HG03342 (cell line): ENCODE measurements around the gene KRABD2.
"Not testable (repeated sequence)": the region's sequence is repeated elsewhere in the genome, so short reads cannot be mapped to it uniquely, and the experiment has no call there.

ENCODE experiments used
- ATAC-seq: cut with Tn5 transposase; IDR thresholded peaks from one replicate; pipeline ENCODE4 v1.9.1; 2021; ENCODE audit warnings: mild to moderate bottlenecking, moderate library complexity; ENCODE audit not compliant: unreplicated experiment

Gene KRABD2

DNA sequence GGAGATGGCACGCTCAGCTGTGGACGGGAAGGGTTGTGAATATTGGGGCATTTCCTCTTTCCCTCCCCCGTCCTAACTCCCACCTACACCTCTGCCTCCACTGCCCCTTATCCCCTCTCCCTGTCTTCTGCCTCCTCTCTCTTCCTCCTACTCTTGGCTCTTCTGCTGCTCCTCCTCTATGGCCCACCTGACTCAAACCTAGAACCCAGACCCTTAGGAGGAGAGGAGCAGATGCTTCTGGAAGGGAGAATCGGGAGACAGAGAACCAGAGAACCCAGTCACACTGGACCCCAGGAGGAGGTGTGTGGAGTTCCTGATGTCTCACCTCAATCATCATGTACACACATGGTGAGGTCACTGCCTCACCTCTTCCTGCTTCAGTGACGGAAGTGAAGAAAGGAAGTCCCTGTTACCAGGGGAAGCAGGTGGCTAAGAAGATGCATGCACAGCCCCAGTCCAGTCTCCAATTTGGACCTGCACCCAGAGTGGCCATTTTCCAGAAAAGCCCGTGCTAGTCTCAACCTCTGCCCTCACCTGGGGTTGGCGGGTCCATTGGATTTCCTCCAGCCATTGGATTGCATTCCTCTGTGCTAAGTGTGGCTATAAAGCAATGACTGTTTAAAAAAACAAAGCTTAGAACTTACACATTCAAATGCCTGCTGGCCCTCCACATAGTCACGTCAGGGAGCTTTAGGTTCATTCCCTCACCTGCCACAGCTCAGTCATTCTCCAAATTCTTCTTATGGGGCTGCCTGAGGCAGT is 17.1 kb upstream of the KRABD2 start:
- ATAC-seq, result no peak

DNA sequence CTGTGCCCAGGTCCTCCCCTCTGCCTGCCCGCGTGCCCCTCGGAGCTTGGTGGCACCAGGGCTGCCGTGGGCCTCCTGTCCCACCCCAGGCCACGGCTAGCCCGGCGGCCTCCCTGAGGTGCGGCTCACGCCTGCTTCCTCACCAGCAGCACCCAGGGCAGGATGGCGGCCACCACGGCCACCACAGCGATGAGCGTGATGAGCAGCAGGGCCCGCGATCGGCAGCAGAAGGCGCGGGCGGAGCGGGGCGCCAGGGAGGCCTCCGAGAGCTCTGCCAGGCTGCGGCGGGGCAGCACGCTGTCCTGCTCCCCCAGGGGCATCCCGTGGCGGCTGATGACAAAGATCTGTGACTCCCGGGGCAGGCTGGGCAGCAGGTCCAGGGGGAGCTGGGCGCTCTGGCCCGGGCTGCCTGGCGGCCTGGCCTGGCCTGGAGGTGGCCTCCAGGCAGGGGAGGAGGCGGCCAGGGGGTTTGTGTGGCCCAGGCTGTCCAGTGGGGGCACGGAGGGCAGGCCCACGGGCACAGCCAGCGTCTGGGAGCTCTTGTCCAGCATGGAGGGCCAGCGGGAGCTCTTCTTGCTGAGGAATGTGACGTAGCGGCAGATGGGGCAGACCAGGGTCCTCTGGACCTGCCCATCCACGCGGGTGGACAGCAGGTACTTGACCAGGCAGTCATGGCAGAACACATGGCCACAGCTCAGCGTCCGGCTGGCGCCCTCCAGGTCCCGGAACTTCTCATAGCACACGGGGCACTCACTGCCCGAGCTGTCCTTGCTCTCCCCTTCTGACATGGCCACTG is 16.4 kb upstream of the KRABD2 start:
- ATAC-seq, result no peak

DNA sequence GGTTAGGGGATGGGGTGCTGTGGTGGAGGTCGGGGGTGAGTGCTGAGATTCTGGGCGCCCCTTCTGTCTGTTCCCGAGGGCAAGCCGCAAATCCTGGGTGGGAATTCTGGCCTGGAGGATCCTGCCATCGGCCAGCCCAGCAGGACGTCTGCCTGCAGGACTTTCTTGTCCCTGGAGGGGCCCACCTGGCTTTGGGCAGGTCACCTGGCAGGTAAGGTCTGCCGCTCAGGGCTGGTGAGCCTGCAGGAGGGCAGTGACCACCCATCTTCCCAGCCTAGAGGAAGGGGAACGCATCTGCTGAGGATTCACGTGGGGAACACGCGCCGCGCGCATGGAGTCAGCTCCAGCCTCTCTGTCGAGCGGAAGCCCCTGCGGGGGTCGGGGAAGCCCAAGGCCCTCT is 15.8 kb upstream of the KRABD2 start:
- no peak for ATAC-seq

DNA sequence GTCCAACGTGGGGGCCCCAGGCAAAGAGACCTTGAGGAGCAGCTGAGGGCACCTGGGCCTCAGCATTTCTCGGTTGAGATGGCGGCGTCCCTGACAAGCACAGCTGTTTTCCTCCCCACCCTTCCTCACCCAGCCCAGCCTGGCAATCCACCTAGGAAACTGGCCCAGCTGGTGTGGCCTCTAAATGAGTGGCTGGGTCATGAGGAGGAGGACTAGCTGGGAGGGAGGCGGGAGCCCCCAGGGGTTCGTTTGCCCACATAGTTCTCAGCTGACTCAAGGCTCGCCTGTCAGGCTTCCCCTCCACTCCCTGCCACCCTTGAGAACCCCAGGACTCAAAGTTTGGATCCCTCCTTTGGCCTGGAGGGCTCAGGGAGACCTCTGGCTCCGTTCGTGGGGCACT is 15.2 kb upstream of the KRABD2 start:
- ATAC-seq, result no peak

DNA sequence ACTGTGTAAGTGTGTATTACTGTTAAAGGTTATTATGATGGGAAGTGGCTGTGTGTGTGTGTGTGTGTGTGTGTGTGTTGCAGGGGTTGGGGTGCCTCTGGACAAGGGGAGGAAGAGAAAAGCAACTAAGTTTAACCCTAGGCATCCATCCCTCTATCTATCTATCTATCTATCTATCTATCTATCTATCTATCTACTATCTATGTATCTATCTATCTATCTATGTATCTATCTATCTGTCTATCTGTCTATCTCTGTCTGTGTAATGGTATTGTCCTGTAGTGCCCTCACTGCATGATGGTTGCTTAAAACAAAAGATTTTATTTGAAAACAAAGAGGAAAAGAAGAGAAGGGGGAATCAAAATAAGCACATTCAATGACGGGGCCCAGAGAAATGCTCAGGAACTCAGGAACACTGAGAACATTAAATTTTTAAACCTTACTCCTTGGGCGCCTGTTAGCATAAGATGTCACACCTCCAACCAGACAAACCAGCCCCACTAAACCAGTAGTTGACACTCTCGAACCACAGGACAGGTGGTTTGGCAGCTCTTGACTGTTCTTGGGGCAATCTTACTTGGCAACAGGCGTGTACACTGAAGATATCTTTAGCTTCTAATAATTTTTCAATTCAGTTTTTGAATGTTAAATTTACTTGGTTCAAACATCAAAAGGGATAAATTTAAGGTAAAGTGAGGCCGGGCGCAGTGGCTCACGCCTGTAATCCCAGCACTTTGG is 11.6 kb upstream of the KRABD2 start:
- ATAC-seq, result no peak

DNA sequence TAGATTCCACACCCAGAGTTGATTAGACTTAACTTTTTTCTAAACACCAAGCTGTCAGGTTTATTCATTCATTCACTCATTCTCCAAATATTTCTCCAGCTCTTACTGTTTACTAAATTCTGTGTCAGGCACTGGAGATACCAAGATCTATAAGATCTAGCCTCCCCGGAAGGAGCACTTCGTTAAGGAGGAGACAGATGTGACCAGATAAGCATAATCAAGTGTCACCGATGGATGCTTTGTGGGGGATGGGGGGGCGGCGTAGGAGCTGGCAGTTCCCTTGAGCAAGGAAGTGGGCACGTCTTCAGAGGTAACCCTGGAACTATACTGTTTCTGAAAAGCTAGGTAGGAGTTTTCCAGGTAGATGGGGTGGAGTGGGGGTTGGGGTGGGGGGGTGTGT is 10.3 kb upstream of the KRABD2 start:
- ATAC-seq, result no peak

DNA sequence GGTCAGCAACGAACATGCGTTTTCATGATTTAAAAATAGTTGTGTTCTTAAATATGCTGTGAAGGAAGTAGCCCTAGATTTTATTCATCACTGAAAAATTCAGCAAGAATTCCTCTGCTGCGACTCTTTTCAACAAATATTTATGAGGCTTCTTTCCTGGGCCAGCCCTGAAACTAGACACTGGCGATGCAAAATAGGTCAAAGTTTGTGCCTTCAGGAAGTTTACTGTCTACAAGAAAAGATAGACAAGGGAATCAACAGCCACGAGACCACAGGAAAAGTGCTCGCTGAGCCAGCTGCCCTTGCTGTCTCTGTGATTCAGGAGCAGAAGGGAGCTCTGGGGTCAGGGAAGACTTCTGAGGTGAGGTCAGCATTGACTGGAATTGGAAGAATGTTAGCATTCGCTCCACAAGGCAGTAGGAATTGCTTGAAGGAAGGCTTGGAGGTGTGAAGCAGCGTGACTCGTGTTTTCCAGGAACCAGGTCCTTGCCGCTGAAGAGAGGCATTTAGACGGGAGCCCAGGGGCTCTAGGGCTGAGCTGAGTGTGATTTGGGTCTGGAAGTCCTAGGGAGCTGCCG is 8.4 kb upstream of the KRABD2 start:
- ATAC-seq, result no peak

DNA sequence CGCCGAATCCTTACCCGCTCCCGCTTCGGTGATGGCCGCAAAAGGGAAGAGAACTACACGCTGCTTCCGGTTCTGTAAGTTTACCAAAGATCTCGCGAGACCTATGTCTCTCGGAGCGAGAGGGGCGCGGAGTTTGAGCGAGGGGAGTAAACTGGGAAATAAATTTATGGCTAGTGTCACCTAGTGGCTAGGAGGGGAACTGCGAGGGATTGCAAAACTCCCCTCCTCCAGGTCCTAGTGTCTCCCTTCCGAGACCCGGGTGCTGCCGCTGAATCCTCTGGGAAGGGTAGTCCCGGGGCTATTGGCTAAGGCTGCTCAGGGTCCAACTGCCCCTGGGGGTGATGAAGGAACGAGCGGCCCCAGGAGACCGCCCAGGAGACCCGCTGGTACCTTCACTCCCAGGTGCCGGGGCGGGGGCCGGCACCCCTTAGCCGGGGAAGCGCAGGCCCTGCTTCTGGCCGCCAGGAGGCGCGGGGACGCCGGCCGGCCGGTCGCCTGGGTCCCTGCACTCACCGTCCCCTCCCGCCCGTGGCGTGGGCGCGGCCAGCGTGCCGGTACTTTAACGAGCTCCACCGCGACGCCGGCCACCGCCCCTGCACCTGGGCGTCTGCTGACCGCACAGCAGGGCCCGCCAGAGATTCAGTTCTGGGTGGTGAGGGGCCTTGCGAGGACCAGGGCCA is 6.8 kb upstream of the KRABD2 start, which contains the start of gene RPL26:
Gene RPL26 (minus strand): TSS at position 51 of the 680 bp plus-strand sequence. CDS start 883 bp downstream, outside the sequence.
- peak; percentile 77 for ATAC-seq

DNA sequence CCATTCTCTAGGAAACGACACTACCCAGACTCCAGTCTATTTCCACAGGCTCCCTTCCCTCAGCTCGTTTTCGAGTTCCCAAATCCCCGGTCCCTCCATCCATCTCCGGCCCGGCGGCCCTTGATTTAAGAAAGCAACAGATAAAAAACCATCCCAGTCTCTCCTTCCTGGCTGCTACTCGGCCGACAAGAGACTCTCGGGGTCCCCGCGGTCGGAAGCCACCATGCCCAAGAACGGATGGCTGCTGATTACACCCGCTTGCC is 6.3 kb upstream of the KRABD2 start:
- ATAC-seq, result no peak

DNA sequence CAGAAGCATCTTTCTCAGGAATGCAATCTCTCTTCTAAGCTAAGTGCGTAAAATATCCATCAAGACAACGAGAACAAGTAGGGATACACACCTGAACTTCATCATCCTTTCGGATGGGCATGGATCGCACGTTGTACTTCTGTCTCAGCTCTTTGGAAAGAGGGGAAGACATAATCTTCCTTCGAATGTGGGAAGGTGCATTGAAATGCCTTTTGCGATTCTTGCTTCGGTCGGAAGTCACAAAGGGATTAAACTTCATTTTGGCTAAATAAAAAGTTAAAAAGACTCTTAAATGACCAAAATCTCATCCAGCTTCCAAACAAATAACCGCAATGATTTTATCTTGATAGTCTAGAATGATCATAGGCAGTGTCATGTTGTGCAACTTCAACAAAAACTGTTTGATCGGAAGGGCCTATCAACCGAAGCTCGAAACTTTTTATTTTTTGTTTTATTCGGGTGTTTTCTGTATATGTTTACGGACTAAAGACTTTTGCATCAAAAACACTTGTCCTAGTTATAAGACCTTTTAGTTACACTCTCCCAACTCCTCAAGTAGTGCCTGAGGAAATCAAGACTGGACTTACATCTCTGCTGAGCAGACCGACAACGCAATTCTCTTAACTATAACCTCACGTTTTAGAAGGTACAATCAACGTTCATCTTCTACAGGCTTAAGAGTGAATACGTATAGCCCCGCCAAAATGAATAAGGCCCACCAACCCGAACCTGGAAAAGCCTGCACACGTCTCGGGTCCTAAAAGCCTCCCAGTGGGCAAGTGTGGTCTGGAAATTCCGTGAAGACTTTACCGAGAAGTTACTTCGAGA is 5.8 kb upstream of the KRABD2 start:
- ATAC-seq, result no peak

DNA sequence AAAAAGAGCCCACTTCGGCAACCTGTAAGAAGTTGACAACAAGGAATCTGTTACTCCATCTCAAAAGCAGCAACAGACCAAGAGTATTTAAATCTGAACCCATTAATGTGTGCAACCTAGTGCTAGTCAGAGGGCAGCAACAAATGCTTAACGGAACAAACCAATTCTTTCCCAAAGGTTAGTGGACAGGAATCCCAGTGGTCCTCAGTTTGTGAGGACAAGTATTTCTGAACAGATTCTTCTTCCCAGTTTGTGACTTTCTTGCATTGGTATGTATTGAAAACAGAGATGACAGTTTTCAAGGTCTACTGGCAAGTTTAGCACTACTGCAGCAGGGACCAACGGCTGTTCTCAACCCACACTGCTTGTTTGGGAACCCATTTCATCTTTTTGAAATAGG is 3.5 kb upstream of the KRABD2 start:
- no peak for ATAC-seq

DNA sequence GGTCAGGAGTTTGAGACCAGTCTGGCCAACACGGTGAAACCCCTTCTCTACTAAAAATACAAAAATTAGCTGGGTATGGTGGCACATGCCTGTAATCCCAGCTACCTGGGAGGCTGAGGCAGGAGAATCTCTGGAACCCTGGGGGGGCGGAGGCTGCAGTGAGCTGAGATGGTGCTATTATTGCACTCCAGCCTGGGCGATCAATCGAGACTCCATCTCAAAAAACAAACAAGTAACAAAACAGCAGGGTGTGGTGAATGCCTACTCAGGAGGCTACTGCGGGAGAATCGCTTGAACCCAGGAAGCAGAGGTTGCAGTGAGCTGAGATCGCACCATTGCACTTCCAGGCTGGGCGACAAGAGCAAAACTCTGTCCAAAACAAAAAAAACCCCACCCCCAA is 1.6 kb upstream of the KRABD2 start:
- ATAC-seq, result not testable (repeated sequence)

DNA sequence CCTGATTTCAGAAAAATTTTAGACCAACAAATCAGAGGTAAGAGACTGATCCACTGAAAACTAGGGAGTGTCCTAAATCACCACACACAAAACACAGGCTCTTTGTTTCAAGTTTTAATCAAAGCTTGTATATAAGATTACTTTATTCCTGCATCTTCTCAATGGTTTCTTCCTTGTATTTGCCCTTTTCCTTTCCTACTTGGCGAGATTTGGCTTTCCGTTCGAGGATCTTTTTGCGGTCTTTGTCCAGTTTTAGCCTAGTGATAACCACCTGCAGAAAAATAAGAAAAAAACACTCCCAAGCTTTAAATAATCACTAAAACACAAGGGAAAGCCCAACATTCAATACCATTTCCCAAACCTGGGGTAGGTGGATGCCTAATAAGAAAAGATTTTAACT is 918 bp upstream of the KRABD2 start:
- ATAC-seq, result no peak

DNA sequence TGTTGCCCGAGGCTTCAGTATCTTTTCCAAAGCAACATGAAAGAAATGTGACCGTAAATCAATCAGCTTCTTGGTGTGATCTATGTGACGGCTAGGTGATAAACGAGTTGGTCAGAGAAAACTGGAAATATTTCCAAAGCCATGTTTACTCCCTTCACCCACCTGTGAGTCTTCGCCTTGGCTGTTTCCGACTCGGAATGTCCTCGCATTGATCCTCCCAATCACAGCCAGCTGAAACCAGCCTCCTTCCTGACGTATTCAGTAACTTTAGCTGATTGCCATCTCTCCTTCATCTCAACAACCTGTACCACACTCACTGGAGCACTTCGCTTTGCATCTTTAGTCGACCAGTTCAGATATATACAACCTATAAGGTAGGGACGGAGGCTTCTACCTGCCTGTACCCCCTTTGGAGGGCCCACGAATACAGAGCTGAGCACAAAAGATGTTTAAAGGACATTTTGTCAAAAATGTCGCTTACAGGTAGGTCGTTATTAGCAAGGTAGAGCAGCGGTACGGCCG is 705 bp downstream of the KRABD2 start:
- no peak for ATAC-seq

DNA sequence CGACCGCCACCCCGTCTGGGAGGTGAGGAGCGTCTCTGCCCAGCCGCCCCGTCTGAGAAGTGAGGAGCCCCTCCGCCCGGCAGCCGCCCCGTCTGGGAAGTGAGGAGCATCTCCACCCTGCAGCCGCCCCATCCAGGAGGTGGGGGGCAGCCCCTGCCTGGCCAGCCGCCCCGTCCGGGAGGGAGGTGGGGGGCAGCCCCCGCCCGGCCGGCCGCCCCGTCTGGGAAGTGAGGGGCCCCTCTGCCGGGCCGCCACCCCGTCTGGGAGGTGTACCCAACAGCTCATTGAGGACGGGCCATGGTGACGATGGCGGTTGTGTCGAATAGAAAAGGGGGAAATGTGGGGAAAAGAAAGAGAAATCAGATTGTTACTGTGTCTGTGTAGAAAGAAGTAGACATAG is 2.6 kb downstream of the KRABD2 start:
- not testable (repeated sequence) for ATAC-seq

DNA sequence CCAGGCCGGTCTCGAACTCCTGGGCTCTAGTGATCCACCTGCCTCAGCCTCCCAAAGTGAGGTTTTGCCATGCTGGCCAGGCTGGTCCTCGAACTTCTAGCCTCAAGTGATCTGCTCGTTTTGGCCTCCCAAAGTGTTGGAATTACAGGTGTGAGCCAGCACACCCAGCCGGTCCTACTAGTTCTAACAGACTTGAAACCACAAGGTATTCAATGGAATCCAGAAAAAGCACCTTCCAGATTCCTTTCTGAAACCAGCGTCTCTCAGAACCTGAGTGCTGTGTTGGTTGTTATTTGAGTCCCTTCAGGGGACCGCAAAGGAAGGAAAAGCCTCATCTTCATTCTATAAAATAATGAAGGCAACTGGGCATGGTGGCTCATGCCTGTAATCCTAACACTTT is 4.1 kb downstream of the KRABD2 start:
- ATAC-seq, result no peak

DNA sequence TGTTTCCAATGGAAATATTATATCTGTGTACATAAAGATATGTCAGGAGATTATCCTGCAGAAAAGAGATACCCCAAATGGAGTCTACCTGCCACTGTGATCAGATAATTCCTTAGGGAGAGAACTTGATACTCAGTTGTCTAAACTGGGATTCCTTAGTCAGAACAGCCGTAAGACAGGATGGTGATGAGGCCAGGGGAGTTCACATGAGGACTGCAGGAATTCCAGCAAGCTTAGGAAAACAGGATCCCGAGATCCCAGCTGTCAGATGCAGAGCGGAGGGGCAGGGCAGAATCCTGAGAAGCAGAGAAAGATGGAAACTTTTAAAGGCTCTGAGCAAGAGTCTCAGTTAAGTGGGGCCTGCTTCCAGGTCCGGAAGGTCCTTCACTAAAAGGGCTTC is 4.7 kb downstream of the KRABD2 start:
- no peak for ATAC-seq

DNA sequence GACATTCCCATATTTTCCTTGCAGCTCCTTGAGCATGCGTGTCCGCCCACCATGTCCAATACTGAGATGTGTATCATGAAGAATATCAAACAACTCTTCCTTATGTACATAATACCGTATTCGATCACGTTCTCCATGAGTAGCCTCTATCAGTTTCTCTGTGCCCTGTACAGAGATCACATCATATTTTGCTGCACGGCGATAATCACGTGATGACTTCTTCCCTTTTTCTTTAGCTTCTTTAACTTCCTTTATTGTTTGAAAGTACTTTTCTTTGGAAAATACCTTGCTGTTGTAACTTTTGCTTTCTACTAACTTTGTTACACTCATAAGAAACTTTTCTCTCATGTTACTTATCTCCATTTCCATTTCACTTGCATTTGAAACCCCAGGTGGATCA is 6.6 kb downstream of the KRABD2 start:
- ATAC-seq, result no peak

DNA sequence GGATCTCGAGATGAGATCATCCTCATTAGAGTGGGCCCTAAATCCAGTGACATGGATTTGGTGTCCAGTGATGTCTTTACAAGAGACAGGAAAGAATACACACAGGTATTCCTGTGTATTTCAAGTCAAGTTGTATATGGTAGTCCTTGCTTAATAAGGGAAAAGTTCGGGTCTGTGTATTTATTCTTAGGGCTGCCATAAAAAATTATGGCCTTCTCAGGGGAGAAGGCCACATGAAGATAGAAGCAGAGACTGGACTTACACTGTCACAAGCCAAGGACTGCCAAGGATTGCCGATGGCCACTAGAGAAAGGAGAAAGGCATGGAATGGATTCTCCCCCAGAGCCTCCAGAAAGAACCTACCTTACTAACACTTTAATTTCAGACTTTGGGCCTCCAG is 8.3 kb downstream of the KRABD2 start:
- no peak for ATAC-seq

DNA sequence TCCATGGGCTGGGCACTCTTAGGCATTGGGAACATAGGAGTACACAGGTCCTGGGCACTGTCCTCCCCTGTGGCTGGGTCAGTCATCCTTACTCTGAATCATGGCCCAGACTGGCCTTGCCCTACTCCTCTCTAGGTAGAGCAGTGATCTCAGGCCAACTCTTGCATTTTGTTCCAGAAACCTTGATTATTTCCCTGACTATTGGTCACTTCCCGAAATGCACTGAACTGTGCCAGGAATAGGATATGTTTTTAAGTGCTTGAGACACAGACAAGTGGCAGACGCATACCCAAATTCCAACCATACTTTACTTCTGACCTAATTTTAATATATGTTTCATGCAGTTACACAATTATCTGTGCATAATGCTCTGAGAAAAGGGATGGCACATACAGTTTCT is 10.3 kb downstream of the KRABD2 start:
- ATAC-seq, result no peak
